RCC 7860 (cell line): ENCODE data around the gene MSANTD1.

ENCODE experiments used
- DNase-seq: peaks from one replicate; pipeline ENCODE4 v3.0.0-alpha.2; 2015; ENCODE audit warnings: low spot score
- FAIRE-seq: peaks from 2 replicates; lab custom pipeline; 2012; peaks lifted over from hg19 to GRCh38; lab: Jason Lieb, UNC

Gene MSANTD1

GRCh38 chr4:3248811-3249661 is at the start of gene MSANTD1:
TSS of gene MSANTD1 (plus strand) at chr4:3249159. CDS start at chr4:3249223, 64 bp downstream.
- FAIRE-seq (no peak), DNase-seq (no peak)

GRCh38 chr4:3199653-3200422 is 49.1 kb upstream of the MSANTD1 start:
- no peak for DNase-seq

GRCh38 chr4:3200423-3201090 is 48.4 kb upstream of the MSANTD1 start:
- DNase-seq (no peak), FAIRE-seq (no peak)

More at GRCh38 chr4:3199653-3200422, 49.1 kb upstream of the MSANTD1 start:
- FAIRE-seq = no peak

- peak; percentile 28 for DNase-seq
- FAIRE-seq = no peak
These were observed 46.9 kb upstream of the MSANTD1 start for GRCh38 chr4:3201718-3202702.

- FAIRE-seq (no peak), DNase-seq (no peak)
These were observed 45.8 kb upstream of the MSANTD1 start for GRCh38 chr4:3202836-3203820.

- no peak for DNase-seq
- no peak for FAIRE-seq
These were observed 45.0 kb upstream of the MSANTD1 start for GRCh38 chr4:3203971-3204431.

GRCh38 chr4:3205995-3206394 is 43.0 kb upstream of the MSANTD1 start:
- FAIRE-seq (no peak), DNase-seq (no peak)

GRCh38 chr4:3206439-3207100 is 42.4 kb upstream of the MSANTD1 start:
- FAIRE-seq = no peak

GRCh38 chr4:3207531-3208037 is 41.4 kb upstream of the MSANTD1 start:
- DNase-seq (no peak), FAIRE-seq (no peak)

More at GRCh38 chr4:3206439-3207100, 42.4 kb upstream of the MSANTD1 start:
- no peak for DNase-seq

GRCh38 chr4:3208826-3209225 is 40.1 kb upstream of the MSANTD1 start:
- no peak for FAIRE-seq
- no peak for DNase-seq

GRCh38 chr4:3209551-3210325 is 39.2 kb upstream of the MSANTD1 start:
- no peak for FAIRE-seq
- DNase-seq = no peak

- FAIRE-seq = no peak
- DNase-seq = no peak
These were observed 38.5 kb upstream of the MSANTD1 start for GRCh38 chr4:3210467-3210866.

- FAIRE-seq = no peak
- no peak for DNase-seq
These were observed 37.1 kb upstream of the MSANTD1 start for GRCh38 chr4:3211866-3212265.

- no peak for FAIRE-seq
These were observed 36.4 kb upstream of the MSANTD1 start for GRCh38 chr4:3212391-3213105.

GRCh38 chr4:3213106-3213425 is 35.9 kb upstream of the MSANTD1 start:
- no peak for FAIRE-seq
- DNase-seq = no peak

More at GRCh38 chr4:3212391-3213105, 36.4 kb upstream of the MSANTD1 start:
- no peak for DNase-seq

- DNase-seq (no peak), FAIRE-seq (no peak)
These were observed 35.2 kb upstream of the MSANTD1 start for GRCh38 chr4:3213661-3214250.
